OCI-M2 (cell line): ENCODE measurements around the gene ADGRL4.
"Not testable (repeated sequence)": the region's sequence is repeated elsewhere in the genome, so short reads cannot be mapped to it uniquely, and the experiment has no call there.

Experiments
- DNase-seq: peaks from one replicate; lab custom pipeline; 2025; ENCODE audit not compliant: unreplicated experiment; lab: John Stamatoyannopoulos, UW

ADGRL4 gene

DNA sequence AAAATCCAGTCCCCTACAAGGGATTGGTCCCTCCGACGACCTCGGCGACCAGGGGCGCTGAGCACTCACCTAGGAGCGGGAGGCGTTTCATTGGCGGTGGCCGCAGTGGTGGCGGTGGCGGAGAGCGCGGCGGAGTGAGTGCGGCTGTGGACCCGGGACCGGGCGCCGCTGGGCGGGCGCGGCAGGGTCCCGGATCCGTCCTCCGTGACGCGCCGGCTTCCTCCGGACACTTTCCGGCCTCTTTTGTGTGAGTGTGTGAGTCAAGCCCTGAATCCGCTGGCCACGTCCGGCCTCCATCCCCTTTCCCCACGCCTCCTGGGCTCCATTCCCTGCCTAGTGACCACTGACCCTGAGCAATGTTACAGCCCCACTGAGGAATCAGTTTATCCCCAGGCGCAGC is at the start of gene ADGRL4:
TSS of gene ADGRL4 (minus strand) at position 167 of the 400 bp plus-strand sequence. CDS start at position 91, 76 bp downstream.
- no peak for DNase-seq

DNA sequence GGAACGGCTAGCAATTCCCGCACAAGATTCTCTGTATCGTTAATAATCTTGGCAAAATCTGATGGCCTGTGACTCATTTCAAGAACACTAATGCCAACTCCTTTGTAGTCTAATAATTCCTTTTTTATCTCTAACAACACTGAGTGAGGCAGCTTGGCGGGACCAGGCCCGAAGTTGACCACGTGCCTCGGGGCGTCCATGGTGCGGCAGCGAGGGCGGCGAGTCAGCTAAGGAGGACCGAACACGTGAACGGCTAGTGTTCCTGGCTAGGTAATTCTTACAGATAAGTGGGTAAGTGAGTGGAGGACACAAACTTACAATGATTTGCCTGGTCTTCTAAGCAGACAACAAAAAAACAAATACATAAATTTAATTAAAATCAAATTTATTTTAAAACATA is 49.3 kb upstream of the ADGRL4 start:
- DNase-seq, result no peak

DNA sequence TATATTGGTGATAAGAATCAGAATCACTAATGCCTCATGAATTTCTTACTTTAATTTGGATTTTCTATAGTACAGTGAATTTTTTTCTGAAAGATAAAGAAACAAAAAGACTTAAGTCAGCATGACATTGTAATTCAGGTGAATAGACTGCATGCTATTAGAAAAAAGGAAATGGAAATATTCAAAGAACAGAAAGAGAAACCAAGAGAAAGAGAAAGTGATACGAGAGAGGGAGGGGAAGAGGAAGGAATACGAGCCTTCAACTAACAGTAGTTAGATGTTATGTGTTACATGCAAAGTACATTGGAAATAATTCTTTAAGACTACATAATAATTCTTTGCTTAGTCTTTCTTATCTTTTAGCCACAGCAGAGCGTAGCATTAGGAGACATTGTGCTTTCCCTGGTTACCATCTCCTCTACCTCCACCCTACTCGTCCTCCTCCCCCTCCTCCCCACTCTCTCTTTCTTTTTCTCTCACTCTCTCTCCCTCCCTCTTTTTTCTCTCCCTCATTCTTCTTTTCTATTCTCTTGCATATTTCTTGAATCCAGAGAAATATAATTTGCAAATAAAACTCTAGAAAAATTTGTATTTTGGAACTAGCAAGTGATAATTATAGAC is 46.4 kb upstream of the ADGRL4 start:
- no peak for DNase-seq

DNA sequence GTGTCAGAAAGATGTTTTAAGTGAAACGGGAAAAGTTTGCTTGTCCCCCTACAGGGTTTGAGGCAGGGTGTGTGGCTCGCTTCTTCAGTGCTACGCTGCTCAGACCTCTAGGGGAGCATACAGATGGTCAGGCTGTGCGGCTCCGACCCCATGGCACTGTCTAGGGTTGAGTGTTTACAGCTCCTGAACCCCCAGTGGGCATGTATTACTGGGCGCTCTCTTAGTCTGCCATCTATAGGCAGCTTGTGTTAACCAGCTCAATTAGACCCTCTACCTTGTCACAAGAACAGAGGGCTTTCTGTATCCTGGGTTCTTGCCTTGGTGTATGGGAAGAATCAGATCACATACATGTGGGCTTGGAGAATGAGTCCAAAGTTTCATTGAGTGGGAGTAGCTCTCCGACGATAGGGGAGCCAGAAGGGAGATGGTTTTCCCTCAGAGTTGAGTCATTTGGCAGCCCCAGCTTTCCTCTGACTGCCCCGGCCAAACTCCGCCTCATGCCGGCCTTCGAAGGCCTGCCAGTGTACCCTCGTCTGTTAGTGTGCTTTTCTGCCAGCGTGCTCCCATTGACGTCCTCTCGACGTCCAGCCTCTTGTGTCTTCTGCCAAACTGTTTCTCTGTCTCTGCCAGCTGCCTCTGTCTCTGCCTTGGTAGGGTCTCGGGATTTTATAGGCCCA is 38.6 kb upstream of the ADGRL4 start:
- DNase-seq, result no peak

DNA sequence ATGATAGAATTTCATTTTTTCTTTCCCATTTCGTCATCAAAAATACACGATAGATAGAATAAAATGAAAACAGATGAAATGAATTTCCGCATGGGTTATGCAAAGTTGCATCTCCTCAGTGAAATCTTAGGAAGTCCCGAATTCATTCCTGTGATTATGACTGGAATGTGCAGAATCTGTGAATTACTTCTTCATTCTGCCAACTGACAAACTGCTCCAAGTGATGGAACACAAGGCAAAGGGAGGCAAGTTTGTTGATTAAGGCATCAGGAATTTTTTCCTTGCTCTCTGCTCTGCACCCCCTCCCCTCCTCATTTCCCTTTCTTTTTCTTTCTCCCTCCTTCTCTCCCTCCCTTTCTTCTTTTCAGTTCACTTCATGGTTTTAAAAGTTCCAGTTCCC is 37.0 kb upstream of the ADGRL4 start:
- no peak for DNase-seq

DNA sequence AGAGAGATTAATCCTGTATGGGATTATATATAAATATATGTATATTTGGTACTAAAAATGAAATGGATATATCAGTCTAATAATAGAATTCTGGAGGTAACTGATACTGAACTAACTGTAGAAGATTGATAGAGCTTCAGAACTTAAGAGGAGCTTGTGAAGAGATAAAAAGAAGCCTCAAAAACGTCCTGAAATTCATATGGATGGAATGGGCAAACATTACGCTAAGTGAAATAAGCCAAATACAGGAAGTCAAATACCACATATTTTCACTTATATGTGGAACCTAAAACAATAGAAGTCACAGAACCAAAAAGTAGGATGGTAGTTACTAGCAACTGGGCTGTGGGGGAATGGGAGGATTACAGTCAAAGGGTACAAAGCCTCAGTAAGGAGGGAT is 36.0 kb upstream of the ADGRL4 start:
- no peak for DNase-seq

DNA sequence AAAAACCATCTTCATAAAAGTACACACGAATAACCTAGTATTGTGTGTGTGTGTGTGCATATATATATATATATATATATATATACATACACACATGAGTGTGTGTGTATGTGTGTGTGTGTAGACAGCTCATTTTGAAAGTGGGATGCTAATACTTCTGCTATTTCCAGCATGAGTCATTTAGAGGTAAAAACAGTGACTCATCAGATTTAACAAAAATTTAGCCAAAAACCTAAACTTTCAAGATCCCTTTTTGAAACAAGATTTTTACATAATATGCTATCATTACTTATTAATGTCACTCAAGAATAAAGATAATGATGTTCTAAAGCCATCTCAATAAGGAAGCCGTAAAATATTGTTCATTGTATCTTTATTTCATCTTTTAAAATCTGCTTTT is 35.6 kb upstream of the ADGRL4 start:
- DNase-seq, result no peak

DNA sequence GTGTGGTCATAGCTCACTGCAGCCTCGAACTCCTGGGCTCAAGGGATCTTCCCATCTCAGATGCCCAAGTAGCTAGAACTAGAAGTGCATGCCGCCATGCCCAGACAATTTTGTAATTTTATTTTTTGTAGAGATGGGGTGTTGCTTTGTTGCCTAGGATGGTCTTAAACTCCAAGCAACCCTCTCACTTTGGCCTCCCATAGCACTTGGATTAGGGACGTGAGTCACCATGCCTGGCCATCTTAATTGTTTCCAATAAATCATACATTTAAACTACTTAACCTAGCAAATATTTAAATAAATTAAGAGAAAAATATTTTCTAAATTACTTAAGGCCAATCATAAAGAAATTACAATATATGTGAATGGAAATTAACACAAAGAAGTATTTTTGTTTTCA is 35.1 kb upstream of the ADGRL4 start:
- no peak for DNase-seq

DNA sequence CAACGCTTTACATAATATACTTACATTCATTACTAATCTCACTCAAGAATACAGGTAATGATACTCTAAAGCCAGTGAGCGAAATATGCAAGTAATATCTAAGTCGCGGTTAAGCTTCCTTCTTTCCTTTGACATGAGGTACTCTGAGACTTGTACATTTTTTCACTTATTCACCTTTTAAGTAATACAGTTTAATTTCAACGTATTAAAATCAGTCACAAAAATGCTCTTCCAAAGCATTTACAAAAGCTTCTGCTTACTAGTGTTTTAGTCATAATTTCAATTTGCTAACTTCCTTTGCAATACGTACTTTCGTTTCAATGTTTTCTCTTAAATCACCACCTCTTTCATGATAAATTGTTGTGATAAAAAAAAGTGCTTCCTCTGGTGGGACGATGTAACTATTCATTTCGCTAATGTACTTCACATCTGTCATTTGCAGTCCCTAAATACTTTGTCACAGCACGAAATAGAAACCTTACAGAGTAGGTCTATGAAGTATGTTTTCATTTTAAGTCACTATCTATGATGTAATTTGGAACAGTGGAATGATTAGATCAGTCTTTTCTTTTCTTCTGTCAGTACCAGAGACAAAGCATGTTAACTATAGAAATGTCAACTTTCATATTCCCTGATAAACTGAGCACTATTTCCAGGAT is 34.0 kb upstream of the ADGRL4 start:
- DNase-seq, result no peak

DNA sequence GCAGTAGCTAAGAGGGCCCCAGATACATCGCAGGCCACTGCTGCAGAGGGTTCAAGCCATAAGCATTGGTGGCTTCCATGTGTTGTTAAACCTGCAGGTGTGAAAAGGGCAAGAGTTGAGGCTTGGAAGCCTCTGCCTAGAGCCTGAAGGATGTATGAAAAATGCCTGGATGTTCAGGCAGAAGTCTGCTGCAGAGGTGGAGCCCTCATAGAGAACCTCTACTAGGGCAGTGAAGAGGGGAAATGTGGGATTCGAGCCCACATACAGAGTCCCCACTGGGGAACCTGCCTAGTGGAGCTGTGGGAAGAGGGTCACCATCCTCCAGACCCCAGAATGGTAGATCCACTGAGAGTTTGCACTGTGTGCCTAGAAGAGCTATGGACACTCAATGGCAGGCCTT is 30.6 kb upstream of the ADGRL4 start:
- DNase-seq, result no peak

DNA sequence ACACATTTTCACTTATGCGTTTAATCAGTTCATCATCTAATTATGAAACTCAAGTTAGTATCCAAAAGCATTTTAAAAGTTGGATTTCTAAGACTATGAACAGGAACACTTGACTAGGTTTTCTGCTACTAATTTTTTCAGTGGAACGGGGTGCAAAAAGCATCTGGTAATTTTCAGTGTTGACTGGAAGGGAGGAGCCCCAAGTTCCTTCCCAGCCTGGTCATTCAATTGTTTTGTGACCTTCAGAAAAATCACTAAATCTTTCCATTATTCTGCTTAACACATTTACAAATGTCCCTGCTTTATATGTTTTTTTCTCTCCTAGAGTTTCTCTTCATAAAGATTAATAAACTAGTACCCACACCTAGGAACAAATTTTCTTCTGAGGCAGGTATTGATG is 6.0 kb upstream of the ADGRL4 start:
- DNase-seq, result no peak

DNA sequence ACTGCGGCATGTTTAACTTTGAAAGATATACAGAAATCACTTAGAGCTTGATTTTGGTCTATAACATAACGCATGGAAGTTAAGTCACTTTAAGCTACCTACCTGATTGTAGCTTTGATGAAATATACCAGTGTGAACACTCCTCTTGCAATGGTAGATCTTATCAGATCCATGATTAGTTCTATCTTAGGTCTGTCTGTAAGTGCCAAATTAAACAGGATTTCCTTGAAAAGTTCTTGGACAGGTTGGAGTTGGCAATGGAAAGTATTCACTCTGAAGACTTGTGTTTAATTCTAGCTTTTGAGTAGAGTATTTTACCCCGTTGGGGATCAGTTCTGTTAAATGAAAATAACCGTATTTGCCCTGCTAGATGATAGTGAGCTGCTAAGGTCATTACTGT is 4.1 kb upstream of the ADGRL4 start:
- DNase-seq, result no peak

DNA sequence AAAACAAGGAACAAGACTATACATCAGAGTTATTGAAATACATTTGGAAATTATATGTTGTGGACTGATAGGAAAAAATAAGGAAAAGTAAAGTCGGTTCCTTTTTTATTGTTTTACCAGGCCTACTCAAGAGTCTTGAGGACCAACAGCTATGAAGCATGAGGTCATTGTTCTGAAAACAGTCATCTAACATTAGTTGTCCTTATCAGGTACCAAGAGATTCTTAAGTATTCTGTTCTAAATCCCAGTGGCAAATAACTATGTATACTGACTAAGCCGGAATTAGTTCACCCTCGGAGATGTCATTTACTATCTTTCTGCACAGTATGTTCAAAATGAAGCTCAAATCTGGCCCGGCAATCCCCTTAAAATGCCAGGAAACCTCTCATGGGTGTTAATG is 585 bp downstream of the ADGRL4 start:
- no peak for DNase-seq

DNA sequence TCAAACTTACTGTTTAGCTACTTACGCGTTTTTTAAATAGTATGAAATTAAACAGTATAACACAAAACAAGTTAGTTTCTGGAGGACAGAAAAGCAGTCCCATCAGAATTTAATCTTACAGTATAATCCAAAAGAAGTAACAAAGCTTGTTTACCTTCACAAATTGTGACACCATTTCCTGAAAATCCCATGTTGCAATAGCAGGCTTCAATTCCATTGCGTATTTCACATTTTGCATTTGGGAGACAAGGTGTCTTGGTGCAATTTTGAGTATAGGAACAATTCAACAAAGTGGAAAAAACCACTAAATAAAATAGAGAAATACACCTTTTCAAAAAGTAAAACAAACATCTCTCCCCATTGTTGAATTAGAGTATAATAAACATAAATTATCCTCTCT is 1.6 kb downstream of the ADGRL4 start:
- no peak for DNase-seq

DNA sequence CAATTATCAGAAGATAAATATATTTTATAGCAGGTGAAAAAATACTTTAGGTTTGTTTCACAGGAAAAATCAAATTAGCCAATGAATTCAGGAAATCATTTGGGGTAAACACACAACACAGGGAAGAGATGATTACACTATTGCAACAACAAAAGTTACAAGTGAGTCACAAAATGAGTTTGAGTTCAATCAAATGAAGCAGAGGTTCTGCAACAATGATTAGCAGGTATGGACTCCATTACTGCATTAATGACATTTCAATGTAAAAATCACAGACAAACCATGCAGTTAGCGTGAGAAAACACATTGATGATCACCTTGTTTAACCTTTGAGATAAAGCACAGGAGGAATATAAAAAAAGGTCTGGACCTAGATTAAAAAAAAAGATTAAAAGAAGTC is 9.7 kb downstream of the ADGRL4 start:
- DNase-seq, result no peak

DNA sequence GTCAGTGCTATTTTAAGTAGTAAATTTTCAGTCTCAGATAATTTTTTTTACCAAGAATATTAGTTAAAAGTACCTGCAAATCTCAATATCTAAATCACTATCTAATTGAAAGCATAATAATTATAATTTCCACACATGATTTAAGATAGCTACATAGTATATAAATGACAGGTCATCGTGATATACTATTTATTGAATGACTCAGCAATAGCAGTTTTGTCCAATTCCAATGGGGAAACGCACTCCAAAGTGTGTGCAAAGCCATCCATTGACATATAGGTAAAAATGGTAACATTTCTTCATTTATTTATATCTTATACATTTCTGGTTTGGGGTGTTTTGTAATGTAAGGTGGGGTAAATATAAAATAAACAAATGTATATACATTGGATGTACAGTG is 19.5 kb downstream of the ADGRL4 start:
- DNase-seq, result no peak

DNA sequence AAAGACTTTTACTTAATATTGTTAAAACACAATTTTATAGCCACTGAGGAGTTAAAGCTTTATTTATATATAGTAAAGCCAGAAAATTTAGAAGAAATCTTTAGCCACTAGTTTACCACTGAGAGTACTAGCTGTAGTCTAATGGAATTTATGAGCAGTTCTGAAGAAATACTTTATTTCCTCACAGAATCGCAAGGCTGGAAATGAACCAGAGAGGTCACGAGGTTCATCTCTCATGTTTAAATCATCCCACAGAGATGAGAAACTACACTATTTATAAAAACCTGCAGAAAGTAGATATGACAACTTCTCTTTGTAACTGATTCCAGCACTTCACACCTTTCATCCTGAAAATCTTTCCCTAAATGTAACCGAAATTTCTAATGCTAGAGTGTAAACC is 26.0 kb downstream of the ADGRL4 start:
- DNase-seq, result no peak

DNA sequence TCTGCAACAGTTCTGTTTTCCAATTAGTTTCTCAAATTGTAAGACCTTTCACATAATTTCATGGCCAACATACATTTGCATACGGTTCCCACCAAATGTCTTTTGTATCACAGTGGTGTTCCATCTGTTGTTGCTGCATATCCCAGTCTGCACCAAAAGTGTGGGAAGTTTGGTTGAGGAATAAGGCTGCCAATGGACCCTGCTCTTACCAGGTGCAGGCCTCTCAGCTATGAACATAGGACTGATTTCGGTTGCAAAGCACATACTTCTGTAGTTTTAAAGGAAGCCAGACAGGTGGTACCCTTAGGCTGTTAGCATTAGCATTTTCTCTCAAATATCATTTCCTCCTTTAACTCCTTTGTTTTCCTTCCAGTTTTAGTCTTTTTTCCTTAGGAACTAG is 33.8 kb downstream of the ADGRL4 start:
- DNase-seq, result no peak

DNA sequence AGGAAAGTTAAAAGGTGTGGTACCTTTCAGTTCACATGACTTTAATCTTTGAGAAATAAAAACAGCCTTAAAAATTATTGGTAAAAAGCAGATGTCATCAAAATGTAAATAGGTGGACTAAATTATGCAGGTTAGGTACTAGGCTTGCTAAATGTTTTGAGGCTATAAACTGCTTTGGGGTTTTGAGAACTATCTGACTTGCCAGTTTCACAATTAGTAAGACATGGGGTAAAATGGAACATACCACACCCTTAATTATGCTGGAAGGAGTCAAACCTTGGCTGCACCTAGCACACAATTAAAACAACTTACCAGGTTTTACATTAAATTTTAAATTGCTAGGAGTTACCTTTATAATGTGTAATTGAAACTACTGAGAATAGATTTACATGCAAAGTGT is 39.4 kb downstream of the ADGRL4 start:
- DNase-seq, result not testable (repeated sequence)

DNA sequence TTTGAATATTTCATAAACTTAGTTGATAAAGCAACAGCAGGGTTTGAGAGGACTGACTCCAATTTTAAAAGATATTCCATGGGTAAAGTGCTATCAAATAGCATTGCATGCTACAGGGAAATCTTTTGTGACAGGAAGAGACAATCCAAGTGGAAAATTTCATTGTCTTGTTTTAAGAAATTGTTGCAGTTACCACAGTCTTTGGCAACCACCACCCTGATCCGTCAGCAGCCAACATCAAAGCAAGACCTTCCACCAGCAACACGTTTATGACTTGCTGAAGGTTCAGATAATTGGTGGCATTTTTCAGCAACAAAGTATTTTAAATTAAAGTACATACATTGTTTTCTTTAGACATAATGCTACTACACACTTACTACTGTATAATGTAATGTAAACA is 47.8 kb downstream of the ADGRL4 start:
- no peak for DNase-seq

DNA sequence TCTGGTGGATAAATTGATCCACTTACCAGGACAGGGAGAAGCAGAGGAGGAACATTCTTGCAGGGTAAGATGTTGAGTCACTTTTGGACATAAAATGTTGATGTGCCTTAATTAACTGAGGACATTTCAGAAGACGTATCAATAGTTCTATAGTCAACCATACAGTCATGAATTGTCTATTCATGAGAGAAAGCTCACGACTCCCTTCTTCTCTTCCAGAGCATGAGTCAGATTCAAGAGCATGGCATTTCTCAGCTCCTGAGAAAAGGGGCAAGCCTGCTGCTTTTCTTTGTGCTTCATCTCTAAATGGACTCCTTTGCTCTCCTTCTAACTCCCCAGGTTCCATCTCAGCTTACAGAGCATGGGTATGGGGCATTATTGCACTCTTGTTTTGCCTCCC is 55.7 kb downstream of the ADGRL4 start:
- no peak for DNase-seq

DNA sequence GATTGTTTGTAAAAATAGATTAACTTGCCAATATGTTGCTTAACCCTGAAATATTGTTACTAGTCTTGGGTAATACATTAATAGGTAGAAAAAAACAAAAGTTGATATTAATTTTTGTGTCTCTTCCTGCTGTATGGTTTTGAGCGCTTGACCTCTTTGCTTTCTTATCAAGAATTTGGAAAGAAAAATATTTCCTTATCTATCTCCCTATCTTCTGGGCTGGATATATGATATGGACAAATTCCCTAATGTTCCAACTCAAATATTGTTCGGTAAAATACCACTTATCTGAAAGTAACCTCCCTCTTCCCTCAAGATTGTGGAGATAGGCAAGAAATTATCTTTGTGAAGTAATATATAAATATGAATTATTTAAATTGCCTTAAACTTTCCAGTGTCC is 57.3 kb downstream of the ADGRL4 start:
- no peak for DNase-seq

DNA sequence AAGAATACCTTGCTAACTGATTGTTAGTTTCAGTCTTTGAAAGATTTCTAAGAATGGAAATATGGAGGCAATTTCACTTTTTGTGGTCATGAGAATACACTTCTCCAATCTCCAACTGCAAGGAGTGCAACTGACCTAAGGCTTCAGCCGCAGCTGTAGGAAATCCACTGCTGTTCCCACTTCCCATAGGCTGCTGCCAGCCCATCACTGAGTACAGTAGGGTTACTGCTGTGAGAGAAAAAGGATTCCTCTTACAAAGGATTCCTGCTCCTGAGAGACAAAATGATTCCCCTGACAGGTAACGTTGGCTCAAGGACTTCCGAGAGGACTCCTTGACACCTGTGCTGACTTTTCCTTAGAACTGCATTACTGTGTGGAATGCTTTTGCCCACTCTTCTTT is 87.4 kb downstream of the ADGRL4 start:
- DNase-seq, result no peak
